ENCODE measurements around the gene LENG8.

LENG8 gene

GRCh38 chr19:54412877-54413276 lies 36.1 kb upstream of the LENG8 start:
- TF ChIP-seq ZFX (IDR thresholded peaks at IDR 0.05) (no peak), CTCF (conservative IDR thresholded peaks at IDR 0.05) (no peak)

GRCh38 chr19:54414156-54414555 lies 34.8 kb upstream of the LENG8 start:
- no peak overlapping the region for H3K27ac ChIP-seq
- TF ChIP-seq ZFX (IDR thresholded peaks at IDR 0.05) (no peak), CTCF (conservative IDR thresholded peaks at IDR 0.05) (no peak)

More at GRCh38 chr19:54412877-54413276, 36.1 kb upstream of the LENG8 start:
- no peak overlapping the region for H3K27ac ChIP-seq

GRCh38 chr19:54415208-54415900 lies 33.6 kb upstream of the LENG8 start, which contains the start of gene TTYH1:
Gene TTYH1 (plus strand): TSS chr19:54415464. CDS start chr19:54415553, 89 bp downstream.
- TF ChIP-seq CTCF (conservative IDR thresholded peaks at IDR 0.05), result no peak; the same call in 1 of the 2 replicates
- no peak within 1 kb of the TSS for H3K27ac ChIP-seq

GRCh38 chr19:54415901-54416673 lies 32.9 kb upstream of the LENG8 start:
- no peak overlapping the region for H3K27ac ChIP-seq
- no peak for TF ChIP-seq ZFX (IDR thresholded peaks at IDR 0.05)
- no peak for TF ChIP-seq CTCF (conservative IDR thresholded peaks at IDR 0.05)

GRCh38 chr19:54416695-54417491 lies 32.1 kb upstream of the LENG8 start:
- H3K27ac ChIP-seq, result no peak overlapping the region
- TF ChIP-seq CTCF (conservative IDR thresholded peaks at IDR 0.05) (no peak), ZFX (IDR thresholded peaks at IDR 0.05) (no peak)

- no peak overlapping the region for H3K27ac ChIP-seq
- TF ChIP-seq ZFX (IDR thresholded peaks at IDR 0.05), result no peak
- TF ChIP-seq CTCF (conservative IDR thresholded peaks at IDR 0.05), result no peak
Measured at GRCh38 chr19:54418030-54418929, 30.7 kb upstream of the LENG8 start.

All from C4-2B (cell line).